HG03469 (cell line): ENCODE measurements around the gene ARHGEF17.

Experiments
- ATAC-seq: cut with Tn5 transposase; IDR thresholded peaks from one replicate; pipeline ENCODE4 v1.9.1; 2021; ENCODE audit warnings: mild to moderate bottlenecking, moderate library complexity, moderate number of reproducible peaks; ENCODE audit not compliant: unreplicated experiment

Gene ARHGEF17

GRCh38 chr11:73353422-73353821, 45.3 kb downstream of the ARHGEF17 start:
- ATAC-seq, result no peak

- no peak for ATAC-seq
Observed at GRCh38 chr11:73355109-73355508, 47.0 kb downstream of the ARHGEF17 start.

- no peak for ATAC-seq
Observed at GRCh38 chr11:73356979-73357860, 49.1 kb downstream of the ARHGEF17 start.

- no peak for ATAC-seq
Observed at GRCh38 chr11:73358071-73358470, 50.0 kb downstream of the ARHGEF17 start.

- no peak for ATAC-seq
Observed at GRCh38 chr11:73359341-73359740, 51.3 kb downstream of the ARHGEF17 start.

- ATAC-seq, result no peak
Observed at GRCh38 chr11:73359930-73360742, 52.1 kb downstream of the ARHGEF17 start.

- ATAC-seq, result no peak
Observed at GRCh38 chr11:73360743-73361369, 52.8 kb downstream of the ARHGEF17 start.

- no peak for ATAC-seq
Observed at GRCh38 chr11:73361953-73362776, 54.1 kb downstream of the ARHGEF17 start.

- no peak for ATAC-seq
Observed at GRCh38 chr11:73363147-73363546, 55.1 kb downstream of the ARHGEF17 start.

GRCh38 chr11:73365352-73366264, 57.5 kb downstream of the ARHGEF17 start:
- ATAC-seq, result no peak

- ATAC-seq, result no peak
Observed at GRCh38 chr11:73366265-73366610, 58.2 kb downstream of the ARHGEF17 start.

- no peak for ATAC-seq
Observed at GRCh38 chr11:73366953-73367352, 58.9 kb downstream of the ARHGEF17 start.

- no peak for ATAC-seq
Observed at GRCh38 chr11:73367482-73368024, 59.5 kb downstream of the ARHGEF17 start.

- no peak for ATAC-seq
Observed at GRCh38 chr11:73372375-73372993, 64.4 kb downstream of the ARHGEF17 start.

- no peak for ATAC-seq
Observed at GRCh38 chr11:73374151-73374550, 66.1 kb downstream of the ARHGEF17 start.

- ATAC-seq, result no peak
Observed at GRCh38 chr11:73375830-73376159, 67.7 kb downstream of the ARHGEF17 start.

- peak; percentile 58 for ATAC-seq
Observed at GRCh38 chr11:73376160-73376802, 68.2 kb downstream of the ARHGEF17 start, which contains the start of gene RELT. RELT (plus strand) TSS chr11:73376399; CDS start chr11:73389137, 12,738 bp downstream.
